RWPE2 (cell line): ENCODE data around the gene RPL22.

Source experiments
- ATAC-seq: fragments of 200-7000 bp; cut with Tn5 transposase; 3 replicates; pipeline ENCODE4 v1.9.1; 2021; ENCODE audit warnings: low read depth
- DNase-seq: peaks from one replicate; pipeline ENCODE4 v3.0.0-alpha.2; 2020; ENCODE audit warnings: low spot score
- H3K27ac ChIP-seq: fragments of 450-650 bp; 2 replicates; pipeline ENCODE4 v1.5.1; 2017; ENCODE audit warnings: mild to moderate bottlenecking; ENCODE audit not compliant: poor library complexity, severe bottlenecking
- H3K27me3 ChIP-seq: fragments of 250-450 bp; sonication (Bioruptor Pico); 2 replicates; pipeline ENCODE4 v1.5.1; 2021; ENCODE audit warnings: mild to moderate bottlenecking, moderate library complexity; ENCODE audit not compliant: insufficient read depth, poor library complexity, severe bottlenecking
- H3K36me3 ChIP-seq: fragments of 250-450 bp; sonication (Bioruptor Pico); 2 replicates; pipeline ENCODE4 v1.5.1; 2020; ENCODE audit warnings: low read depth, mild to moderate bottlenecking, moderate library complexity
- H3K4me1 ChIP-seq: fragments of 250-450 bp; sonication (Bioruptor Pico); 2 replicates; pipeline ENCODE4 v1.5.1; 2021; ENCODE audit warnings: mild to moderate bottlenecking, moderate library complexity; ENCODE audit not compliant: insufficient read depth, poor library complexity, severe bottlenecking
- H3K4me3 ChIP-seq: fragments of 250-450 bp; sonication (Bioruptor Pico); 2 replicates; pipeline ENCODE4 v1.5.1; 2021; ENCODE audit warnings: mild to moderate bottlenecking, moderate library complexity; ENCODE audit not compliant: severe bottlenecking
- H3K9me3 ChIP-seq: fragments of 250-450 bp; sonication (Bioruptor Pico); 2 replicates; pipeline ENCODE4 v1.5.1; 2021; ENCODE audit warnings: mild to moderate bottlenecking, moderate library complexity; ENCODE audit not compliant: severe bottlenecking
- CTCF ChIP-seq: fragments of 450-650 bp; IDR thresholded peaks from one replicate; pipeline ENCODE4 v1.5.1; 2017; ENCODE audit warnings: mild to moderate bottlenecking, moderate library complexity; ENCODE audit not compliant: poor library complexity, severe bottlenecking

Gene RPL22

GRCh38 chr1:6170116-6170741 is 29.2 kb downstream of the RPL22 start:
- no peak for TF ChIP-seq CTCF
- H3K4me1 ChIP-seq: no peaks in the 10 kb centered on the region
- DNase-seq (no peak), ATAC-seq (no peak)
- H3K27ac ChIP-seq: no peak overlapping the region
- H3K9me3 ChIP-seq: no peaks in the 10 kb centered on the region
- no peaks in the 10 kb centered on the region for H3K27me3 ChIP-seq
- H3K36me3 ChIP-seq: no peaks in the 10 kb centered on the region
- no peak overlapping the region for H3K4me3 ChIP-seq

- Histone ChIP-seq H3K27me3 (no peaks in the 10 kb centered on the region), H3K4me1 (no peaks in the 10 kb centered on the region)
Observed at GRCh38 chr1:6168947-6169586, 30.3 kb downstream of the RPL22 start.

GRCh38 chr1:6167391-6168303 is 31.7 kb downstream of the RPL22 start:
- no peak for ATAC-seq

More at GRCh38 chr1:6168947-6169586, 30.3 kb downstream of the RPL22 start:
- Histone ChIP-seq H3K36me3 (no peaks in the 10 kb centered on the region), H3K4me3 (no peak overlapping the region), H3K27ac (no peak overlapping the region), H3K9me3 (no peaks in the 10 kb centered on the region)
- ATAC-seq (no peak), DNase-seq (no peak)
- TF ChIP-seq CTCF: no peak

GRCh38 chr1:6166655-6167390 is 32.6 kb downstream of the RPL22 start:
- H3K27me3 ChIP-seq: no peaks in the 10 kb centered on the region
- no peak for ATAC-seq

More at GRCh38 chr1:6167391-6168303, 31.7 kb downstream of the RPL22 start:
- peak; percentile 38 for DNase-seq
- H3K27ac ChIP-seq: no peak overlapping the region
- no peaks in the 10 kb centered on the region for H3K4me1 ChIP-seq
- no peaks in the 10 kb centered on the region for H3K9me3 ChIP-seq
- no peaks in the 10 kb centered on the region for H3K27me3 ChIP-seq
- no peak for TF ChIP-seq CTCF
- no peaks in the 10 kb centered on the region for H3K36me3 ChIP-seq
- no peak overlapping the region for H3K4me3 ChIP-seq

More at GRCh38 chr1:6166655-6167390, 32.6 kb downstream of the RPL22 start:
- no peak for TF ChIP-seq CTCF
- no peaks in the 10 kb centered on the region for H3K4me1 ChIP-seq
- H3K36me3 ChIP-seq: no peaks in the 10 kb centered on the region
- H3K27ac ChIP-seq: no peak overlapping the region
- no peak overlapping the region for H3K4me3 ChIP-seq
- DNase-seq: no peak
- no peaks in the 10 kb centered on the region for H3K9me3 ChIP-seq
